ENCODE data around the gene ANKS1B.
A peak's percentile ranks its signal among the peaks of the same experiment; 100 is the strongest.
"Not testable (repeated sequence)": the region's sequence is repeated elsewhere in the genome, so short reads cannot be mapped to it uniquely, and the experiment has no call there.

Gene ANKS1B

DNA sequence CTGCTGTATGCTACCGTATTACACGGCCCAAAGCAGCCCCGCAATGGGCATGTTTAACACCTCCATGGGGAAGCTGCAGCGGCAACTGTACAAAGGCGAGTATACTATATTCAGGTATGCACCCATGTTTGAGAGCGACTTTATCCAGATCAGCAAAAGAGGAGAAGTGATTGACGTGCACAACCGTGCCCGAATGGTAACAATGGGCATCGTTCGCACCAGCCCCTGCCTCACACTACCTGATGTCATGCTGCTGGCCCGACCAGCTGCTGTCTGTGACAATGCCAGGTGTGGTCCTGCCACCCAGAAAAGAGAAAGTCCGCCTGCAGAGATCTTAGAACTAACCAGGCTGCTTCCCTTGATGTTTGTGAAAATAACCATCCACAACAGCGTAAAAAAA is 336.6 kb downstream of the ANKS1B start:
- no peak for DNase-seq (ENCODE audit: extremely low read depth, low read depth)
- TF ChIP-seq, protein P1, sequence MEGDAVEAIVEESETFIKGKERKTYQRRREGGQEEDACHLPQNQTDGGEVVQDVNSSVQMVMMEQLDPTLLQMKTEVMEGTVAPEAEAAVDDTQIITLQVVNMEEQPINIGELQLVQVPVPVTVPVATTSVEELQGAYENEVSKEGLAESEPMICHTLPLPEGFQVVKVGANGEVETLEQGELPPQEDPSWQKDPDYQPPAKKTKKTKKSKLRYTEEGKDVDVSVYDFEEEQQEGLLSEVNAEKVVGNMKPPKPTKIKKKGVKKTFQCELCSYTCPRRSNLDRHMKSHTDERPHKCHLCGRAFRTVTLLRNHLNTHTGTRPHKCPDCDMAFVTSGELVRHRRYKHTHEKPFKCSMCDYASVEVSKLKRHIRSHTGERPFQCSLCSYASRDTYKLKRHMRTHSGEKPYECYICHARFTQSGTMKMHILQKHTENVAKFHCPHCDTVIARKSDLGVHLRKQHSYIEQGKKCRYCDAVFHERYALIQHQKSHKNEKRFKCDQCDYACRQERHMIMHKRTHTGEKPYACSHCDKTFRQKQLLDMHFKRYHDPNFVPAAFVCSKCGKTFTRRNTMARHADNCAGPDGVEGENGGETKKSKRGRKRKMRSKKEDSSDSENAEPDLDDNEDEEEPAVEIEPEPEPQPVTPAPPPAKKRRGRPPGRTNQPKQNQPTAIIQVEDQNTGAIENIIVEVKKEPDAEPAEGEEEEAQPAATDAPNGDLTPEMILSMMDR (IDR thresholded peaks at IDR 0.05; ENCODE audit: low read depth, low read length), result no peak

DNA sequence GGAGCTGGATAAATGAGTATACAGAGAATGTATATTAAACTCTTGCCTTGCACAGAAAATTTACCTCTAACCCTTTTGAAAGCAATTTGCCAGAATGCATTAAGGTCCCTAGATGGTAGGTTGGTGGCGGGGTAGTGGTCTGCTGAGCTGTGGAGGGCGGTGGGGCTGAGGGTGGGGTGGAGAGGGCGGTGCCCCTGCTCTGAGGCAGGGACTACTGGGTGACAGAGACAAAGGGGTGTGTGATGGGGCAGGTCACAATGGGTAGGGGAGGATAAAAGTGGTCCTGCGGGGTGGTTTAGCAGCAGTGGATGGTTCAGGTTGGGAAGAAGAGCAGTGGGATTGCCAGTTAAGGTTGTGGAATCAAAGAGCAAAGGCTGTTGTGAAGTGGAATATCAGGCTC is 337.3 kb downstream of the ANKS1B start, which contains the start of gene GARIN6:
Gene GARIN6, plus strand, starts transcription at position 301 of the 400 bp plus-strand sequence. CDS start 422 bp downstream, outside the sequence.
- TF ChIP-seq, protein P1 (IDR thresholded peaks at IDR 0.05; ENCODE audit: low read depth, low read length), result no peak
- no peak for DNase-seq (ENCODE audit: extremely low read depth, low read depth)

DNA sequence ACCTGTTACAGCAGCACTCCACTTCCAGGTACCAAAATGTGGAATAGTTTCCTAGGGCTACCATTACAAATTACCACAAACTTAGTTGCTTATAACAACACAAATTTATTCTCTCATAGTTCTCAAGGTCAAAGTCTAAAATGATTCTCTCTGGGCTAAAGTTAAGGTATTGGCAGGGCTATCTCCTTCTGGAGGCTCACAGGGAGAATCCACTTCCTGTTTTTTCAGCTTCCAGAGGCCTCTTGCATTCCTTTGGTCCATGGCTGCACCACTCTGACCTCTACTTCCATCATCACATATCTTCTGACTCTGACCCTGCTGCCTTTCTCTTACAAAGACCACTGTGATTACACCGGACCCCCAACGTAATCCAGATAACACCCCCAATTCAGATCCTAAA is 340.1 kb downstream of the ANKS1B start:
- TF ChIP-seq, protein P1 (IDR thresholded peaks at IDR 0.05; ENCODE audit: low read depth, low read length), result no peak
- no peak for DNase-seq (ENCODE audit: extremely low read depth, low read depth)

DNA sequence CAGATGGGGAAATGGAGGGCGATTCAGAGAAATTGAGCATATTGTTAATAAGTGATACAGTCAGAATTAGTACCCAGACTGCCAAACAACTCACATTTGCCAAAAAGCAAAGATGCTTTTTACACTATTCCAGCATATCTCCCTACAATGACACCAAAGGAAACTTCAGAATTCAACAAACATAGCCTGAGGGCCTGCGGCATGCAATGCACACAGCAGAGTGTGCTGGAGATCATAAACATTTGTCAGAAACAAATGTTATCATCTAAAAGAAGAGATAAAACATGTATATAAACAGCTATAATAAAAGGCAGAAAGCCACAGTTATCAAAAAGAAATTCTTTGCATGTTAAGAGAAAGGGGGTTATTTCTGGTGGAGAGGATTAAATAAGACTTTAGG is 357.3 kb downstream of the ANKS1B start:
- TF ChIP-seq, protein P1 (IDR thresholded peaks at IDR 0.05; ENCODE audit: low read depth, low read length), result no peak
- no peak for DNase-seq (ENCODE audit: extremely low read depth, low read depth)

DNA sequence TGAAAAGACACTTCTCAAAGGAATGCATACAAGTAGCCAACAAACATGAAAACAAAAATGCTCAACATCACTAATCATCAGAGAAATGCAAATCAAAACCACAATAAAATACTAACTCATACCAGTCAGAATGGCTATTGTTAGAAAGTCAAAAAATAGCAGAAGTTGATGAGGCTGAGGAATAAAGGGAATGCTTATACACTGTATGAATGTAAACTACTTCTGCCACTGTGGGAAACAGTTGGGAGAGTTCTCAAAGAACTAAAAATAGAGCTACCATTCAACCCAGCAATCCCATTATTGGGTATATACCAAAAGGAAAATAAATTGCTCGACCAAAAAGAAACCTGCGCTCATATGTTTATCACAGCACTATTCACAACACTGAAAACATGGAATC is 360.1 kb downstream of the ANKS1B start:
- not testable (repeated sequence) for DNase-seq (ENCODE audit: extremely low read depth, low read depth)

DNA sequence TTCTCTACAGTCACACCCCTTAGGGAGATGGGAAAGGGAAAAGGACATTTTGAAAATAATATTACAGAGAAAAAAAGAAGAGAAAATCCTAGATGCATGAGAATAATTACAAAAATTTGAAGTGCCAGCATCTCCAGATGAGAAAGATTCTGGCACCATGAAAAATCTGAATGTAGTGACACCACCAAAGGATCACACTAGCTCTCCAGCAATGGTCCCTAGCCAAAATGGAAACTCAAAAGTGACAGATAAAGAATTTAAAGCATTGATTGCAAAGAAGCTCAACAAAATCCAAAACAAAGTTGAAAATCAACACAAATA is 364.6 kb downstream of the ANKS1B start:
- no peak for DNase-seq (ENCODE audit: extremely low read depth, low read depth)
- TF ChIP-seq, protein P1 (IDR thresholded peaks at IDR 0.05; ENCODE audit: low read depth, low read length), result no peak

DNA sequence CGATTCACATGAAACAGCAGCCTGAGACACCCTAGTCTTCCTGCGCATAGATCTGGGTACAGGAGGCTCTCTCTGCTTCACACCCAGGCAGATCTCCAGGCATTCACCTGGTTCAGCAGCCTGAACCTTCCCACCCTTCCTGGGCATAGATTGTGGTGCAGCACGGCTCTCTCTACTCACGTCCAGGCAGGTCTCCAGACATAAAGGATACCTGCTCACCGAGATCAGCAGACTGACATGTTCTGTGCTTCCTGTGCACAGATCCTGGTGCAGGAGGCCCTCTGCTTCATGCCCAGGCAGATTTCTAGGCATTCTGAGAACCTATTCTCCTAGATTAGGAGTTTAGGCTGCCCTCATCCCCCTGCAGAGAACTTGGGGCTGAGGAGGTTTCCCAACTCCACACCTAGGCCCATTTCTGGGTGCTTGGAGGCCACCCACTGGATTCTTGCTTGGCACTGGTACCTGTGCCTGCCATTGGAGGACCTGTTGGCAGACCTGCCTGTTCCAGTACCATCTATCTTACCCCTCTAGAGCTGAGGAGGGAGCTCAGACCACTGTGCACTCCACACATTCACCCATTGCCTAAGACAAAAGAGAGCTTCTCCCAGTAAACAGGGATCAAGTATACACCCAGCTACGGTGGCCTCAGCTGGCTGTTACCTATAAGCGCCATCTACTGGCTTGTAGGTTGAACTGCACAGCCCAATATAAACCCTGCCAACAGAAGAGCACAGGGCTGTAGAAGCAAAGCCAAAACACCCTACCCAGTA is 365.2 kb downstream of the ANKS1B start:
- TF ChIP-seq, protein P1 (IDR thresholded peaks at IDR 0.05; ENCODE audit: low read depth, low read length), result peak; percentile 70
- DNase-seq (ENCODE audit: extremely low read depth, low read depth), result no peak

DNA sequence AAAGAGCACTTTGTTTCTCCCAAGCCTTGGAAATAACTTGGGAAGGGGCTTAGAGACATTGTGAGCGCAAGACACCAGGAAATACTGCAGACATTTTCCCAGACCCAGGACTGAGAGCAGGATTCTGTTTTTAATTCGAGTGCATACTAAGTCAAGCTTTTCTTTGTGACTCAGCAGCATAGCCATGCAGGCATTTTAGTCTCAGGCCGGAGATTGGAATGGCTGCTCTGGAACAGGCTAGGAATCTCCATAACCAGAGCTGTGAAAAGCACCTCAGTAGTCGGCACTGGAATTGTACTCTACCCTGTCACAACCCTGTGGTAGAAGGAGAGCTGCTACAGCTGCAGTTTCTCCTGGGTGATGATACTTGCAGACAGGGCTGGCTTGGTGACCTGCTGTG is 366.1 kb downstream of the ANKS1B start:
- TF ChIP-seq, protein P1 (IDR thresholded peaks at IDR 0.05; ENCODE audit: low read depth, low read length), result no peak
- DNase-seq (ENCODE audit: extremely low read depth, low read depth), result no peak

Data from AG09319 (cell line).